Measurements from ENCODE around the gene ACTN4. TPM values are rescaled to one million over a fixed set of nuclear protein-coding genes. Genes with fewer than 3 reads are reported as not detected.

The ACTN4 gene
- polyA plus RNA-seq, 6 donors from 2014 or later, result 6.8 to 15.8 (median 10.6) TPM

DNA sequence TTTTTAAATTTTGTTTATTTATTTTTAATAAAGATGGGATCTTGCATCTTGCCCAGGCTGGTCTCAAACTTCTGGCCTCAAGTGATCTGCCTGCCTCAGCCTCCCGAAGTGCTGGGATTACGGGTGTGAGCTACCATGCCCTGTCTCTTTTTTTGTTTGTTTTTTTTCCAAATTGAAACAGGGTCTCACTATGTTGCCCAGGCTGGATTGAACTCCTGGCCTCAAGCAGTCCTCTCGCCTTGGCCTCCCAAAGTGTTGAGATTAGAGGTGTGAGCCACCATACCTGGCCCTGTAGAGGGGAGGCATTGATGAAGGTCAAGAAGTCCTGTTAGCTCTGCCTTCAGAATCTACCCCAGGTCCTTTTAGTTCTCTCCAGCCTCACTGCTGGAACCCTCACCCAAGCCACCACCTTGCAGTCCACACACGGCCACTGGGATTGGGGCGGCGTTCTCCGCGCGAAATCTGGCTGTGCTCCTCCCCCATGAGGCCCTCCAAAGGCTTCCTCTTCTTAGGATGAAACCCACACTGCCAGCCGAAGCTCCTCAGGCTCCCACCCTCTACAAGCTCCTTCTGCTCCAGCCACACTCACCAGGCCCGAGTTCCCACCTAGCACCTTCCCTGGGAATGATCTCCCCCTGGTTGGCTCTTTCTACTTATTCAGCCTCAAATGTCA lies 34.9 kb downstream of the ACTN4 start:
- ATAC-seq (ENCODE audit: low read depth in 2 of 2), result no peak
- H3K4me1 Mint-ChIP-seq, result peaks cover 71 to 88% (median 85%) of the 10 kb centered on the region in 3 donors
- no peak overlapping the region for H3K4me3 Mint-ChIP-seq

DNA sequence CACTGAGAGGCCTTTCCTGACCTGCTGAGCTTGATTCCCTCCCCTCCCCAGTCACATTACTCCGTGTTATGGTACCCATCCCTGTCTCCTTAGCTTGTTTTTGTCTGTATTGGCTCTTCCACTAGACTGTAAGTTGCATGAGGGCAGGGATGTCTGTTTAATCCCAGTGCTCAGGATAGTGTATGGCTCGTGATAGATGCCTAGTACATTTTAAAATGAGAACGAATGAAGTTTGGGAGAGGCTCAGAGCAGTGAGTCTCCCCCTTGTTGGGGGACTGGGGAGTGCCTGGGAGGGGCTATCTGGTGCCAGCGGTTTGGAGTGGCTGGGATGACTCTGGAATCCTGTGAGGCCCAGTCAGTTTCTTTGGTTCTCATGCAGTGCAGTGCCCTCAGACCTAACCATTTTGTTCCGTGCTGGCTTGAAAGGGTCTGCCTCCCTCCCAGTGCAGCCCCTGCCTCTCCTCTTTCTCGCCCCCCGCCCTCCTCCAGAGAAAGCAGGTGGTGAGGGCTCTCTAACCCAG lies 35.5 kb downstream of the ACTN4 start:
- Mint-ChIP-seq H3K4me3 (peak overlapping the region in 1 of 8 donors; percentile 29), H3K4me1 (peaks cover 68 to 88% (median 85%) of the 10 kb centered on the region in 3 donors), H3K36me3 (peaks cover 4 to 7% of the 10 kb centered on the region in 2 donors), H3K27me3 (no peaks in the 10 kb centered on the region), H3K27ac (peak overlapping the region in 5 of 6 donors; percentile 15 to 93 (median 59)), H3K9me3 (no peaks in the 10 kb centered on the region)
- DNase-seq, result no peak
- ATAC-seq (ENCODE audit: low read depth in 2 of 2), result no peak

More for the DNA sequence above, 34.9 kb downstream of the ACTN4 start:
- peaks cover 4 to 7% of the 10 kb centered on the region in 2 donors for H3K36me3 Mint-ChIP-seq
- no peak for DNase-seq
- peak overlapping the region in 4 of 6 donors; percentile 59 to 93 (median 78) for H3K27ac Mint-ChIP-seq
- no peaks in the 10 kb centered on the region for H3K9me3 Mint-ChIP-seq
- no peaks in the 10 kb centered on the region for H3K27me3 Mint-ChIP-seq

DNA sequence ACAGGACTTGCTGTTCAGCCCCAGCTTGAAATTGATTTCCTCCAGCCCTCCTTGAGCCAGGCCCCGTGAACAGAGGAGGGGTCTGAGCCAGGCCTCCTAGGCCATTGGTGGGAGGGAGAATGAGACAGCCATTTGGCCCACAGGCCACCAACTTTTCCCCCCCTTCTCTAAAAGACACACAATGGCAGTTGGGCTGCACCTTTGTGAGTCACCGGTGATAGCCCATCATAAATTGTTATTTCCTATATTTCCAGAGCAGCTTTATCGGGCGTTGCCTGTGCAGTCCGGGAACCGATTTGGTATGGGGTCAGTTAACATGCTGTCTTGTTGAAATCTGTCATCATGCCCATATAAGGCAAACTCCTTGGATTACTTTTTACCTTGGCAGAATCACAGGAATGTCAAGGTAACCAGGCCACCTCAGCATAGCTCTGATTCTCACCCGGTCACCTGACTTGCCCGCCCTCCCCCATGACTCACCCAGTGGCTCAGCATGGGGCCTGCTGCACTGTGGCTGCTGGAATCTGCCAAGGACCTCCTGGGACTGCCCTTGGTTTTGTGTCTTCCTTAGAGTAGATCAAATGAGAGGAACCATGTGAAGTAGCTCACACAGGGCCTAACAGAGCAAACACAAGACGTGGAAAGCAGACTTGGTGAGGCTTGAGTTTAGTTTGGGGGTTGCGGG lies 36.1 kb downstream of the ACTN4 start:
- Mint-ChIP-seq H3K4me3 (peak overlapping the region in 1 of 8 donors; percentile 29), H3K36me3 (peaks cover 4 to 7% of the 10 kb centered on the region in 2 donors), H3K9me3 (no peaks in the 10 kb centered on the region), H3K4me1 (peaks cover 62 to 89% (median 82%) of the 10 kb centered on the region in 3 donors), H3K27ac (peak overlapping the region in 5 of 6 donors; percentile 15 to 59 (median 36)), H3K27me3 (no peaks in the 10 kb centered on the region)
- DNase-seq (no peak), ATAC-seq (ENCODE audit: low read depth in 2 of 2) (no peak)

DNA sequence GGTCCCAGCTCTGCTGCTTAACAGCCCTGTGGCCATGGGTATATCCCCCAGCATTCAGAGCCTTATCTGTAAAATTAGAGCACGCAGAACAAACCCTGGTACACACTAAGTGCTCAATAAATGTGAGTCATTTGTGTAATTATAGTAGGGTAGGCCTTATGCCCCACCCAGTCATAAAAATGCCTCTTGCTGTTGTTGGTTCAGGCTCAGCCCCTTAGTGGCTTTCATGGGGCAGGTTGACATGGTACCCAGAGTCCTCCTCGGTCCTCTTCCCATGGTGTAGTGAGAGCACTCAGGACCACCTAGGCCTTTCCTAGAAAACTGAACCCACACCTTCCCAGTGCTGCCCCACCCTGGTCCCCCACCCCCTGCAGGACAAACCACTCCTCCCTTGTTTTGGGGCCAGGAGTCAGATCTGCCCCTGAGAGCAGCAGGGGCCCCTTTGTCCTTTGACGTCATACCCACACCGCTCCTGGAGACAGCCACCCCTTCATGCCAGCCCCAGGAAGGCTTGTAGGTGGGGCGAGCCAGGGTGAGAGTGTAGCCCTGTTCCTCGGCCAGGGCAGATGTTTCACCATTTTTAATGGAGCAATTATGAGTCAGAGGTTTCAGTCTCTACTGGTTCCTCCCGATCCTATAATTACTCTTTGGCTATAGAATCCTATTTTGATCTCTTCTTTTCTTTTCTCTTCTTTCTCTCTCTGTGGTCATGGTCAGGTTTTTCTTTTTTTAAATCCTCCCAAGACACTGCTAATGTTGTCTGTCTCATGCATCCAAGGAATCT lies 36.8 kb downstream of the ACTN4 start:
- peak overlapping the region in 4 of 6 donors; percentile 29 to 93 (median 70) for H3K27ac Mint-ChIP-seq
- DNase-seq (no peak), ATAC-seq (ENCODE audit: low read depth in 2 of 2) (no peak)
- H3K4me1 Mint-ChIP-seq, result peaks cover 55 to 88% (median 82%) of the 10 kb centered on the region in 3 donors
- H3K4me3 Mint-ChIP-seq, result no peak overlapping the region
- no peaks in the 10 kb centered on the region for H3K27me3 Mint-ChIP-seq
- H3K36me3 Mint-ChIP-seq, result peaks cover 4 to 7% of the 10 kb centered on the region in 2 donors
- no peaks in the 10 kb centered on the region for H3K9me3 Mint-ChIP-seq

GRCh38 chr19:38684862-38685665 lies 37.6 kb downstream of the ACTN4 start:
- peak overlapping the region in 2 of 8 donors; percentile 37 to 69 for H3K4me3 Mint-ChIP-seq
- H3K4me1 Mint-ChIP-seq, result peaks cover 49 to 83% (median 75%) of the 10 kb centered on the region in 3 donors
- DNase-seq (no peak), ATAC-seq (ENCODE audit: low read depth in 2 of 2) (no peak)
- peaks cover under 1 to 4% of the 10 kb centered on the region in 2 donors for H3K36me3 Mint-ChIP-seq
- no peaks in the 10 kb centered on the region for H3K9me3 Mint-ChIP-seq
- H3K27me3 Mint-ChIP-seq, result no peaks in the 10 kb centered on the region
- peak overlapping the region in 3 of 6 donors; percentile 56 to 93 (median 59) for H3K27ac Mint-ChIP-seq

- Mint-ChIP-seq H3K27me3 (no peaks in the 10 kb centered on the region), H3K4me1 (peaks cover 45 to 81% (median 73%) of the 10 kb centered on the region in 3 donors), H3K4me3 (peak overlapping the region in 7 of 8 donors; percentile 10 to 77 (median 59)), H3K36me3 (peaks cover 0 to 4% of the 10 kb centered on the region in 2 donors), H3K9me3 (no peaks in the 10 kb centered on the region), H3K27ac (peak overlapping the region; percentile 53 to 93 (median 87))
- DNase-seq (no peak), ATAC-seq (ENCODE audit: low read depth in 2 of 2) (peak in 1 of 2 donors; percentile 24)
These were observed 38.4 kb downstream of the ACTN4 start for GRCh38 chr19:38685666-38686529.

GRCh38 chr19:38686530-38686888 lies 39.1 kb downstream of the ACTN4 start:
- ATAC-seq (ENCODE audit: low read depth in 2 of 2) (peak; percentile 95), DNase-seq (peak; percentile 20)
- Mint-ChIP-seq H3K4me1 (peaks cover 41 to 77% (median 69%) of the 10 kb centered on the region in 3 donors), H3K4me3 (peak overlapping the region in 7 of 8 donors; percentile 6 to 77 (median 51)), H3K36me3 (peaks cover 0 to 1% of the 10 kb centered on the region in 2 donors), H3K27ac (peak overlapping the region; percentile 53 to 93 (median 87)), H3K9me3 (no peaks in the 10 kb centered on the region), H3K27me3 (no peaks in the 10 kb centered on the region)

GRCh38 chr19:38687837-38688378 lies 40.5 kb downstream of the ACTN4 start:
- peak overlapping the region in 1 of 8 donors; percentile 35 for H3K4me3 Mint-ChIP-seq

DNA sequence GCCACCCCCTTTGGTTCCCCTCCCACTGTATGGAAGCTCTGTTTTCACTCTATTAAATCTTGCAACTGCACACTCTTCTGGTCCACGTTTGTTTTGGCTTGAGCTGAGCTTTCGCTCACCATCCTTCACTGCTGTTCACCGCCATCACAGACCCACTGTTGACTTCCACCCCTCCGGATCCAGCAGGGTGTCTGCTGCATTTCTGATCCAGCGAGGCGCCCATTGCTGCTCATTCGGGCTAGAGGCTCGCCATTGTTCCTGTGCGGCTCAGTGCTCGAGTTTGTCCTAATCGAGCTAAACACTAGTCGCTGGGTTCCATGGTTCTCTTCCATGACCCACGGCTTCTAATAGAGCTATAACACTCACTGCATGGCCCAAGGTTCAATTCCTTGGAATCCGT lies 42.7 kb downstream of the ACTN4 start:
- Mint-ChIP-seq H3K27ac (peak overlapping the region in 2 of 6 donors; percentile 82 to 94), H3K27me3 (no peaks in the 10 kb centered on the region), H3K36me3 (no peaks in the 10 kb centered on the region), H3K4me1 (peaks cover 43 to 82% (median 74%) of the 10 kb centered on the region in 3 donors), H3K9me3 (no peaks in the 10 kb centered on the region), H3K4me3 (no peak overlapping the region)
- no peak for DNase-seq
- no peak for ATAC-seq (ENCODE audit: low read depth in 2 of 2)

More at GRCh38 chr19:38687837-38688378, 40.5 kb downstream of the ACTN4 start:
- peaks cover 37 to 78% (median 72%) of the 10 kb centered on the region in 3 donors for H3K4me1 Mint-ChIP-seq
- no peak for DNase-seq
- no peak for ATAC-seq (ENCODE audit: low read depth in 2 of 2)
- no peaks in the 10 kb centered on the region for H3K36me3 Mint-ChIP-seq
- peak overlapping the region in 2 of 6 donors; percentile 66 to 83 for H3K27ac Mint-ChIP-seq
- no peaks in the 10 kb centered on the region for H3K9me3 Mint-ChIP-seq
- H3K27me3 Mint-ChIP-seq, result no peaks in the 10 kb centered on the region

DNA sequence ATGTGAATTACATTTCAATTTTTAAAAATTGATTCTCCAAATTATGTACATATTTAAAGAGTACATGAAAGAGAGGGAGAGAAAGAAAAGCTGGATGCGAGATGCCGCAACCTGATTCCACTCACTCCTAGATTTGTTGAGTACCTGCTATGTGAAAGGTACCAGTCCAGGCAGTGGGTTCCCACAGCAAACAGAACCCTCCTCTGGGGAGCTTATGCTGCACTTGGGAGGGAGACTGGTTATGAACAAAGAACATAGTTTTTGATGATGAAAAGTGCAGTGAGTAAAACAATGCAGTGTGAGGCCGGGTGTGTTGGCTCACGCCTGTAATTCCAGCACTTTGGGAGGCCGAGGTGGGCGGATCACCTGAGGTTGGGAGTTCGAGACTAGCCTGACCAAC lies 43.4 kb downstream of the ACTN4 start:
- Mint-ChIP-seq H3K4me3 (no peak overlapping the region), H3K4me1 (peaks cover 44 to 82% (median 74%) of the 10 kb centered on the region in 3 donors), H3K27me3 (no peaks in the 10 kb centered on the region), H3K27ac (no peak overlapping the region), H3K36me3 (no peaks in the 10 kb centered on the region), H3K9me3 (no peaks in the 10 kb centered on the region)
- ATAC-seq (ENCODE audit: low read depth in 2 of 2) (no peak), DNase-seq (no peak)

GRCh38 chr19:38691938-38692457 lies 44.5 kb downstream of the ACTN4 start:
- Mint-ChIP-seq H3K4me1 (peaks cover 39 to 80% (median 71%) of the 10 kb centered on the region in 3 donors), H3K27ac (peak overlapping the region in 2 of 6 donors; percentile 62), H3K27me3 (no peaks in the 10 kb centered on the region), H3K36me3 (no peaks in the 10 kb centered on the region), H3K4me3 (no peak overlapping the region), H3K9me3 (no peaks in the 10 kb centered on the region)
- ATAC-seq (ENCODE audit: low read depth in 2 of 2) (no peak), DNase-seq (no peak)
